Progenitor cell of endocrine pancreas (in vitro differentiated cells): Measurements from ENCODE around the gene DLD. TPM values are rescaled to one million over a fixed set of nuclear protein-coding genes. Genes with fewer than 3 reads are reported as not detected.
"Not testable (repeated sequence)": the region's sequence is repeated elsewhere in the genome, so short reads cannot be mapped to it uniquely, and the experiment has no call there.

ENCODE experiments used
- DNase-seq: peaks from one replicate; pipeline ENCODE4 v3.0.0; 2021; ENCODE audit warnings: low spot score; ENCODE audit not compliant: unreplicated experiment
- H3K27ac Mint-ChIP-seq: 2 replicates; pipeline ENCODE4 v1.8.0; 2021; ENCODE audit warnings: mild to moderate bottlenecking, moderate library complexity, mixed read lengths
- H3K27me3 Mint-ChIP-seq: 2 replicates; pipeline ENCODE4 v1.8.0; 2021; ENCODE audit warnings: mixed read lengths
- H3K36me3 Mint-ChIP-seq: 2 replicates; pipeline ENCODE4 v1.8.0; 2022; ENCODE audit warnings: mixed read lengths; ENCODE audit not compliant: insufficient read depth
- H3K4me1 Mint-ChIP-seq: 2 replicates; pipeline ENCODE4 v1.8.0; 2021; ENCODE audit warnings: low read depth, mixed read lengths
- H3K4me3 Mint-ChIP-seq: 2 replicates; pipeline ENCODE4 v1.8.0; 2021; ENCODE audit warnings: low read depth, mild to moderate bottlenecking, moderate library complexity, mixed read lengths
- H3K9me3 Mint-ChIP-seq: 2 replicates; pipeline ENCODE4 v1.8.0; 2021; ENCODE audit warnings: low read depth, mixed read lengths
- total RNA-seq: library from RNA; stranded (reverse); gene quantifications from 2 replicates; pipeline ENCODE4 v1.2.1, GENCODE V29; 2021
- TF ChIP-seq, protein P1 (sequence below): fragments of 200-600 bp; sonication (generic); IDR thresholded peaks from one replicate; pipeline ENCODE4 v1.5.0; 2021; ENCODE audit warnings: antibody characterized with exemption, mild to moderate bottlenecking; ENCODE audit not compliant: unreplicated experiment

The DLD gene
- total RNA-seq, 1 donor from 2014 or later, result 75.7 TPM

DNA sequence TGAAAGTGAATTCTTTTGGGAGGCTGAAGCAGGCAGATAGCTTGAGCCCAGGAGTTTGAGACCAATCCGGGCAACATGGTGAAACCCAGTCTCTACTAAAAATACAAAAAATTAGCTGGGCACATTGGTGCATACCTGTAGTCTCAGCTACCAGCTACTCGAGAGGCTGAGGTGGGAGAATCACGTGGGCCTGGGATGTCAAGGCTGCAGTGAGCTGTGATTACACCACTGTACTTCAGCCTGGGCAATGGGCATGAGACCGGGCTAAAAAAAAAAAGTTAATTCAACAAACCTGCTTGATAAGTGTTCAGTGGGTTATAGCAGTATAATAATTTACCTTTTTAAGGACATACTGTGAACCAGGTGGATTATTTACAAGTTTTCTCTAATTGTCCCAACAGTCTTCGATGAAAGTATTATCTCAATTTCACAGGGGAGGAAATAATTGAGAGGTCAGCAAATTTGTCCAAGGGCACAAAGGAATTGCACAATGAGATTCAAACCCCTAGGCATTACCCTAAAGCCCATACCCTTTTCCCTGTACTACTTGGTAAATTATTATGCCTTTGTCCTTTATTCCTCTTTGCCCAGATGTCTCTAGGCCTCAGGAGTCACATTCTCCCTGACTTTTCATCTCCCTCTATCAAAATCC lies 13.1 kb upstream of the DLD start:
- Mint-ChIP-seq H3K4me3 (no peak overlapping the region), H3K27ac (no peak overlapping the region), H3K27me3 (peaks cover 3% of the 10 kb centered on the region), H3K36me3 (no peaks in the 10 kb centered on the region), H3K4me1 (peaks cover 4% of the 10 kb centered on the region), H3K9me3 (no peaks in the 10 kb centered on the region)
- no peak for DNase-seq
- TF ChIP-seq, protein P1, sequence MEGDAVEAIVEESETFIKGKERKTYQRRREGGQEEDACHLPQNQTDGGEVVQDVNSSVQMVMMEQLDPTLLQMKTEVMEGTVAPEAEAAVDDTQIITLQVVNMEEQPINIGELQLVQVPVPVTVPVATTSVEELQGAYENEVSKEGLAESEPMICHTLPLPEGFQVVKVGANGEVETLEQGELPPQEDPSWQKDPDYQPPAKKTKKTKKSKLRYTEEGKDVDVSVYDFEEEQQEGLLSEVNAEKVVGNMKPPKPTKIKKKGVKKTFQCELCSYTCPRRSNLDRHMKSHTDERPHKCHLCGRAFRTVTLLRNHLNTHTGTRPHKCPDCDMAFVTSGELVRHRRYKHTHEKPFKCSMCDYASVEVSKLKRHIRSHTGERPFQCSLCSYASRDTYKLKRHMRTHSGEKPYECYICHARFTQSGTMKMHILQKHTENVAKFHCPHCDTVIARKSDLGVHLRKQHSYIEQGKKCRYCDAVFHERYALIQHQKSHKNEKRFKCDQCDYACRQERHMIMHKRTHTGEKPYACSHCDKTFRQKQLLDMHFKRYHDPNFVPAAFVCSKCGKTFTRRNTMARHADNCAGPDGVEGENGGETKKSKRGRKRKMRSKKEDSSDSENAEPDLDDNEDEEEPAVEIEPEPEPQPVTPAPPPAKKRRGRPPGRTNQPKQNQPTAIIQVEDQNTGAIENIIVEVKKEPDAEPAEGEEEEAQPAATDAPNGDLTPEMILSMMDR, result no peak

DNA sequence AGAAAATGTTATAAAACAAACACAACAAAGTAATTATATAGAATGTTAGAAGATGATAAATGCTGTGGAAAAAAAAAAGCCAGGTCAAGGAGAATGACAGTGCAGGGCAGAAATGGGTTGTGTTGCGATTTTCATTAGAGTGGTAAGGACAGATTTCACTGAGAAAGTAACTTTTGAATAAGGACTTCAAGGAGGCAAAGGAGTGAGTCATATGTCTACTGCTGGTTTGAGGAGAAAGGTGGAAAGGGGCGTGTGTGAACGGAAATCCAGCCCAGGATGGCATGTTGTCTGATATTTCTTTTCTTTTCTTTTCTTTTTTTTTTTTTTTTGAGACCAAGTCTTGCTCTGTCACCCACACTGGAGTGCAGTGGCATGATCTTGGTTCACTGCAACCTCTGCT lies 12.3 kb upstream of the DLD start:
- Mint-ChIP-seq H3K4me3 (no peak overlapping the region), H3K9me3 (no peaks in the 10 kb centered on the region), H3K27ac (no peak overlapping the region), H3K36me3 (no peaks in the 10 kb centered on the region), H3K4me1 (peaks cover 4% of the 10 kb centered on the region), H3K27me3 (peaks cover 3% of the 10 kb centered on the region)
- no peak for DNase-seq
- TF ChIP-seq, protein P1, result no peak

DNA sequence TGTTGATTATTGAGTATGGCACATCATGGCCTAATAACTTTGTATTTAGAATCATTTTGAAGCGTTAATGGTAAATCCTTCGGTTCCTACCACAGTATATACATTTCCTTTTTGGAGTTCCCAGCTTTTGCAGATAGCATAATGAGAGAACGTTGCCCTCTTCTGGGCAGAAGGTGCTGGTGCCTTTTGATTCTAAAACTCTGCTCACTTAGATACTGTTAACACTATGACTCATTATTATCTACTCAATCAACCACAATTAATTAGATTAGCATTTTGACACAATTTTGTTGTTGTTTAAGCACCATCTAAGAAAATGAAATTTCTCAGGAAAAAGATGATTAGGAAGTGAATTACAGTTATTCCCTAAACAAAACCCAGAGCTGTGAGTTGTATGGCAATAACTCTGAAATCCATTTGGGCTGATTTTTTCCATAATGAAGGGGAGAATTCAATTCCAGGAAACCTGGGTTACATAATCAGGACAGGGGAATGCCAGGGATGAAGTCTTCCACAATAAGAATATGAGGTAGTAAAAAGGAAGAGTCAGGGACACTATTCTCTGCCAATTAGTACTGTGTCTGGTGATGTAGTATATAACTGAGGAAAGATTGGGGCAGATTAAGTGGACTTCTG lies 11.5 kb upstream of the DLD start:
- Mint-ChIP-seq H3K36me3 (no peaks in the 10 kb centered on the region), H3K27ac (no peak overlapping the region), H3K9me3 (no peaks in the 10 kb centered on the region), H3K27me3 (peaks cover 6% of the 10 kb centered on the region), H3K4me1 (peaks cover 4% of the 10 kb centered on the region), H3K4me3 (no peak overlapping the region)
- TF ChIP-seq, protein P1, result peak; percentile 93
- DNase-seq, result no peak

DNA sequence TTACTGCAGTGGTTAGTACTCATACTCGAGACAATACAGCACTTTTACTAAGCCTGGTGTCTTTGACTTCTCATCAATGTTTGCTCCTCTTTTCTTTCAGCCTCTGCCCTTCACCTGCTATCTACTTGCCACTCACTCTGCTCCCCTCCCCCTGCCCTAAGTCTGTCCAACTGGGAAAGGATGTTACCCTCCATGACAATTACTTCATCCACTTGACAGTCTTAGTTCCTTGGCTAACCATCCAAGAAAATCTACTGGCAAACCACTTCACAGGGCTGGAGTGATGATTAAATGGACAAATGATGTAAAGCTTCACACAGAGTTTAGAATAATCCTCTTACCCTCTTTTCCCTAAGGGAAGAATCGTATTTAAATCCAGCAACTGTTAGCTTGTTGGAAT lies 8.2 kb upstream of the DLD start:
- Mint-ChIP-seq H3K27ac (no peak overlapping the region), H3K27me3 (peaks cover 19% of the 10 kb centered on the region), H3K4me1 (peaks cover 4% of the 10 kb centered on the region), H3K4me3 (no peak overlapping the region), H3K36me3 (no peaks in the 10 kb centered on the region), H3K9me3 (no peaks in the 10 kb centered on the region)
- TF ChIP-seq, protein P1, result no peak
- no peak for DNase-seq

DNA sequence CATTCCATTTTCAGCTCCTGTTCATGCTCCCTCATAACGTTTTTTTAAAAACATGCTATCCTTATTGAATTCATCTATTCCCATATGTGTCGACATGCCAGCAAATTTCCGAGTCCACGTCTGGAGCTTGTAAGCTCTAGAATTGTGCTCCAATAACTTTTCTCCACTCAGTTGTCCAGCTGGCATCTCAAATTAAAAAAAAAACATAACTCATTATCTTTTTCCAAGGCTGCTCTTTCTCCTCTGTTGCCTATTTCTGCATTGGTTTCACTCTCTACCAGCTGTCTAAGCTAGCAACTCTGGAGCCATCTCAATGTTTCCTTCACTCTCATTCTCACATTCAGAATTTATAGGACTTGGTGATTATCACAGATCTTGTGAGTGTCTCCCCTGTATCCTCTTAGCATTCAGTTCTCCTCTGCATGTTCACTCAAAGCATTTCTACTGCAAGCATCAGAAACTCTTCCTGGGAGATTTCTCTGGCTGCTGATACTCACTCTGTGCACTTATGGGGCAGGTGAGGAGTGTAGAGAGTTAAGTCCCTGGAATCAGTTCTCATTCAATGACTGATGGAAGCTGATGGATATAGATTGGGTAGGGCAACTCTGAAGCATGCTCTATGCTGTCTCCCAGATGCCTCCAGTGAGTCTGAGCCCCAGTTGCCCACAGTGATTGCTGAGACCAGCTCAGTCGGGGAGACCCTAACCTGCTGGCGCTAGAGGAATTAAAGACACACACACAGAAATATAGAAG lies 6.7 kb upstream of the DLD start:
- peaks cover 4% of the 10 kb centered on the region for H3K9me3 Mint-ChIP-seq
- no peak overlapping the region for H3K4me3 Mint-ChIP-seq

GRCh38 chr7:107887827-107888226 lies 3.2 kb upstream of the DLD start:
- not testable (repeated sequence) for DNase-seq, H3K4me3 Mint-ChIP-seq, H3K36me3 Mint-ChIP-seq, H3K27ac Mint-ChIP-seq, H3K4me1 Mint-ChIP-seq, H3K9me3 Mint-ChIP-seq
- H3K27me3 Mint-ChIP-seq, result peaks cover 16% of the 10 kb centered on the region

More for the DNA sequence above, 6.7 kb upstream of the DLD start:
- no peaks in the 10 kb centered on the region for H3K36me3 Mint-ChIP-seq
- no peaks in the 10 kb centered on the region for H3K4me1 Mint-ChIP-seq
- peaks cover 19% of the 10 kb centered on the region for H3K27me3 Mint-ChIP-seq
- DNase-seq, result no peak
- TF ChIP-seq, protein P1, result no peak
- no peak overlapping the region for H3K27ac Mint-ChIP-seq
